COLO668 (cell line): ENCODE measurements around the gene C1orf35.

Source experiments
- DNase-seq: peaks from one replicate; lab custom pipeline; 2025; ENCODE audit not compliant: unreplicated experiment; lab: John Stamatoyannopoulos, UW

Gene C1orf35

DNA sequence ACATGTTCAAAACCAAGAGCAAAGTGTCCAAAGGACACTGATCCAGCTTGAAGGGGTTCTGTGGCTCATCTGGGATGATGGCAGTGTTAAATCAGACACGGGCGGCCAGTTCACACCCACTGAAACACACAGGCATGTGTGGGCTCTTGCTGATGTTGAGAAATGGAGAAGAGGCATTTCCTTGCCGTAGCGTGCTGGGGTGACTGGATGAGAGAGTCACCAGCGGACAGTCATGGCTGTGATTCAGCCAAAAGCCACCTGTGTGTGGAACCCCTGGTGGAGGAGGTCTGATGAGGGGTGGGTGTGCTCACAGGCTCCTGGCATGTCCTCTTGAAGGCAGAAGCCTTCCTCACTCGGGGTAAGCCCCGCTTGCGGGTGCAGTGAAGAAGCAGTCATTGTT lies 7.2 kb downstream of the C1orf35 start:
- DNase-seq: no peak

DNA sequence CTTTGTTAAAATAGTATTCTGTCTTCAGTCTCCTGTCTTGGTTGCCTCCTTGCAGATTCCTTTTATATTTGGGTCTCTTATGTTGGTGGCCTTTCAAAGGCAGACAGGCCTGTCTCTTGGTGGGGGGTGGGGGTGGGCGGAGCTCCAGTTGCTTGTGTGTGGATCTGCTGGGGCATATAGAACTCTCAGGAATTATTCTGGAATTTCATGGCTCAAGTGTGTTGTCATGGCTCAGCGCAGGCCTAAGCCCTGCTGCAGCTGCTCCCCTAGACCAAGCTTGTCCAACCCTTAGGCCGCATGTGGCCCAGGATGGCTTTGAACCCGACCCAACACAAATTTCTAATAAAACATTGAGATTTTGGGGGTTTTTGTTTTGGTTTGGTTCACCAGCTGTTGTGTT lies 8.0 kb downstream of the C1orf35 start:
- DNase-seq: no peak

DNA sequence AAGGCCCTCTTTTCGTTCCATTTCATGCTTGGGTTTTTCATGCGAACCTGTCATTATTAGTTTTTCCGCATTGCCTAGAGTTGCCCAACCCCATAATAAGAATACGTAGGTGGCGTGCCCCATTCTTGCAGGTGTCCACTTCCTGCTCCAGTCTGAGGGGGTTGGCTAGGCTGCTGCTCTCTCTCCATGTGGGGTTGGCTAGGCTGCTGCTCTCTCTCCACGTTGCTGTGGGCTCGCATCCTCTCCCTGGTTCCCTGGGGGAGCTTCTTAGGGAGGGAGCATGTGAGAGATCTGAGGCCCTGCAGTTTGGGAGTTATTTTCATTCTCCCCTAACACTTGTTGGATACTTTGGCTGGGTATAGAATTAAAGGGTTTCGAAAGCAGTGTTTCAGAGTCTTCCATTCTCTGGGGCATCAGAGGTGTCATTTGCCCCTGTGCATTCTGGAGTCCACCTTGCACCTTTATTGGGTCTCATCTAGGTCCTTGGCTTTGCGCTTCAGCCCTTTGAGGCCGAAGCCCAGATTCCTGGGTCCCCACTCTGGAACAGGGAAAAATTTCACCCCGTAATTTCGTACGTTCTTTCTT lies 8.6 kb downstream of the C1orf35 start:
- no peak for DNase-seq

DNA sequence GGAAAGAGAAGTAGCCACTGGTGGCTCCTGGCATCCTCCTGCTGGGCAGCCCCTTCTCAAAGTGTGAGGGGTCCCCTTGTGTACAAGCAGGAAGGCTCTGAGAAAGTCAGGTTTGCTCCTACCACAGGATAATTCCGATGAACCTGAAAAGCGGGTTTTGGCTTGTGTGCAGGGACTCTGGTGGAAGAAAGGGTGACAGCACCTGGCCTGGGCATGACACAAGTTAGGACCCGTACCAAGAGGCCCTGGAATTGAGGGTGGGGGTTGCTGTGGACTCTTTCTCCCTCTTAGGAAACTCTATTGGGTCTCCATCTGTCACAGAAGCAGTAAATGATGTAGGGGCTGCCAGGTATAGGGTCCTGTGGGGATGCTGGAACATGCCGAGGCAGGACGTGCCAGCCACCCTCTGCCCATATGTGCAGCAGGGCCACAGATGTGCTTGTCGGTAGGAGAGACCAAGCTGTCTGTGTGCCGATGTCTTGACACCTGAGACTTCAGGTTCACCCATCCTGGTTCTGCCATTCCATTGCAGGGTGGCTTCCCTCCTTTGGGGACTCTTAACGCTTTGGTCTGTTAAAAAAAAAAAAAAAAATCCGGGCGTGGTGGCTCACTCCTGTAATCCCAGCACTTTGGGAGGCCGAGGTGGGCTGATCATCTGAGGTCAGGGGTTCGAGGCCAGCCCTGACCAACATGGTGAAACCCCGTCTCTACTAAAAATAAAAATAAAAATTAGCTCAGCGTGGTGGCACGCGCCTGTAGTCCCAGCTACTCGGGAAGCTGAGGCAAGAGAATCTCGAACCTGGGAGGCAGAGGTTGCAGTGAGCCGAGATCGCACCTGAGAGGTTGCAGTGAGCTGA lies 9.8 kb downstream of the C1orf35 start:
- no peak for DNase-seq

DNA sequence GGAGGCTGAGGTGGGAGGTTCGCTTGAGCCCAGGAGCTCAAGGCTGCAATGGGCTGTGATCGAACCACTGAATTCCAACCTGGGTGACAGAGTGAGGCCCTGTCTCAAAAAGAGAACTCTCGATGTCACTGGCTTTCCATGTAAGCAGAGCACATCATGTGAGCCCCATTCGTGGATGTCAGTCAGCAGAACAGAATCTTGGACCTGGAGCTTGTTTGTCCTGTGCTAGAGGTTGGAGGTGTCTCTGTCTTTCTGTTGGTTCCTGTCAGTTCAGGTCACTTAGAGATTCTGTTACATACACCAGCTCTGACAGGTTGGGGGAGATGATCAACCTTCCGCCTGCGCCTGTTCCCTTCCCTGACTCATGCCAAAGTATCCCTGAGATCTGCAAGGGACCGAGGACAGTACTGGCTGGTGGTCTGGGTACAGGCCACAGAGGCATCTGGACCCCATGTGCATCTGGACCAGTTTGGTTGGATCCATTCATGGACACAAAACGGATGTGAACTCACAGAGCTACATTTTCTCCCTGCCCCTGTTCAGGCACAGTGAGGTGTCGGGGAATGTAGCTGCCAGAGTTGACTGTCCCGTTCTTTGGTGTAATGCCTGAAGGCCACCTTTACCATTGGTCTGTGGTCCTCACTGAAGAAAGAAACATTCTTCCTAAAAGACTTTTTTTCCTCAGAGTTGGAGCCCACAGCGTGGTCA lies 10.6 kb downstream of the C1orf35 start:
- no peak for DNase-seq

DNA sequence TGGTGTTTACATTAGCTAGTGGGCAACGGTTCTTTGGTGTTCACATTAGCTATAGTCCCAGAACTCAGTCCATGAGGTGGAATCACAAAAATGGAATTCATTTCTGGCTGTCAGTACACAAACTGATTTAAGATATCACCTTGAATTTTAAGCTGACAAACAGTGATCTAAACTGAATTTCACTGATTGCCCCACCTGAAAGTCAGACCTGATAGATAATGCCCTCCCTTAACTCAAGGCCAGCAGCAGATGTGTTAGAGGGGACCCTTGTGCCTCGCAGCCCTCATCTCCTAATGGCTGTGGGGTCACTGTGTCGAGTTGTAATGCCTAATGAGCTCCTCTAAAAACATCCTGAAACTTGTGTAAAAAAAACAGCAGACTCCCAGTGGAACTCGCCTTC lies 12.0 kb downstream of the C1orf35 start:
- no peak for DNase-seq

DNA sequence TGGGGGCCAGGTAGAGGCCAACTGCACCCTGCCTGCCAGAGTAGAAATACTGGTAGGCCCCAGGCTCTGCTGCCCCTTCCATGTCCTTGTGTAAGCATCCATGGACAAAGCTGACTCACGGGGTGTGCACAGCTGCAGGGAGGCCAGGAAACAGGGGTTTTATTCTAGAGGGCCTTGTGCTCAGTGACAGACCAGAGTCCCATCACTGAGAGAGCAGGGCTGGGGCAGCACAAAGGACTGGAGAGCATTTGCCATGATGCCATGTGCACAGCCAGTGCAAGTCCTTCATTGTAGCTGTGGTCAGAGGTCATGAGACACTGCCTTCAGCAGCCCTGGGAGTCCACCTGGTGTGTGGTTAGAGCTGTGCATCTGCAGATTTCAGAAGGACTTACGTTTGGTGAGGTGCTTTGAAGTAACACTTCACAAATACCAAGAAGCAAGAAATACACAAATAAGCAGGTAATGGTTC lies 12.5 kb downstream of the C1orf35 start:
- DNase-seq: peak; percentile 45

DNA sequence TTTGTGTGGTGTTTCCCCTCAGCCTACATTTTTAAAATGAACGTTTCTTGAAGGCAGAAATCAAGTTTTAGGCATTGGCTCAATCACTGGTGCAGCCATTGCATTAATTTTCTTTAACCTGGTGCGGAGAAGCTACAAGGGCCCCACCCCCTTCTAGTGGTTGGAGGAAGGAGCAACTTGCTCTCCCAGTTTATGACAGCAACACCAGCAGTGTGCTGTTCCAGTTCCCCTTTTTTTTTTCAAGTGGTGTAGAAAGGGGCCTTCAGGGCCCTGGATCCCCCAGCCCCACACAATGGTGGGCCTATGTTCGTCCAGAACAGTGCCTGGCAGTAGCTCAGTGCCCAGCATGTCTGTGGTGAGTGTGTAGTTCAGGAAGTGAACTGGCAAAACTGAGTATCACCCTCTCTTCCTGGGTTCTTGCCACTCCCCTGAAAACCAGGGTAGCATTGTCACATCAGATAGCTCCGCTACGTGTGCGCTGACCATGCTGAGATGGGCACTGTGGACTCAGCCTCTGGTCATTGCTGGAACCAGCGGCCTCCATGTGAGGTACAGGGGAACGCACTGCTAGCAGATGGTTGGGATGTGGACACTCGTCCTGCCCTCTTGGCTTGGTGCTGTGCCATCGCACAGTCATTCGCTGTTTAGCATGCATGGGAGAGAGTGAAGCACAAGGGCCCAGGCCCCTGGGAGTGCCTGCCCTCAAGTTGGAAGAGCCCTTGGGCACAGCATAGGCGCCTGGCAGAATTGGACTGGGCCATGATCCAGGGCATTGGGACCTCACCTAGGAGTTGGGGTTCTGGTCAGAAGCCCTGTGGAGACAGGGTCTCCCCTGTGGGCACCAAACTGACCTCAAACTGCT lies 13.4 kb downstream of the C1orf35 start:
- DNase-seq: no peak

DNA sequence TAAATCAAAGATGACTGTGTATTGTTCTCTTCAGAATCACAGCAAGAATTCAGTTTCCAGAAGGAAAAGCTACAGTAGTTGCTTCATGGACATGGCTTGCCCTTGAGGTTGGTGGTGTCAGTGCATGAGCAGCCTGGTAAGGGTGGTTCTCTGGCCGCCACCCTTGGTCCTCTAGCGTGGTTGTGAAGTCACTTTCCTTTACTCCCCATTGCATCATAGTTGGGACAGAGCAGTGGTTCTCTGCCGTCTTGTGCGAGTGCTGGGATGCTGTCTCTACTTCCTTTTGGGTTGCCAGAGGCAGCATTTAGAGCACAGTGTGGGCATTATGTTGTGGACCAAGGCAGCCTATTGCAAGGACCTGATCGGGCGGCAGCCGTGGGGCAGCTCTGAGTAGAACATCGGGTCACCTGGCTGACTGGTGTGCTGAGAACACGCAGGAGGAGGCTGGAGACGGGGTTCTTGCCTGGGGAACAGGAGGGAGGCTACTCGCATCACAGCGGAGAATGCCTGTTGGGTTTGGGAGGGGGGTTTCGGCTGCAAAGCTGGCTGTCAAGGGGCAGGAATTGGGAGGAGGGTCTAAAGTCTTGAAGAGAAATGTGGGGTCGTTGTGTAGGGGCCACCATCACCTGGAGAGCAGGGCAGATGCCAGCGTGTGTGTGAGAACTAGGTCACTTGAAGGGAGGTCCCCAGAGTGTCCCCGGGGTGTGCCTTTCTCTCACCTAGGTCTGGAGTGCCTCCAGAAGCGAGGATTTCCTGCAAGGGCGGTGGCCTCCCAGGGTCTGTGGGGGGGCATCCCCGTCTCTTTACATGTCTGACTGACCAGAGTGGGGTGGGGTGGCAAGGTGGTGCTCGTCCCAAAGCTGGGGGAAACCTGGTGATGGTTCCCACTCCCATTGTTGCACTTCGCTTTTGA lies 14.3 kb downstream of the C1orf35 start:
- no peak for DNase-seq

DNA sequence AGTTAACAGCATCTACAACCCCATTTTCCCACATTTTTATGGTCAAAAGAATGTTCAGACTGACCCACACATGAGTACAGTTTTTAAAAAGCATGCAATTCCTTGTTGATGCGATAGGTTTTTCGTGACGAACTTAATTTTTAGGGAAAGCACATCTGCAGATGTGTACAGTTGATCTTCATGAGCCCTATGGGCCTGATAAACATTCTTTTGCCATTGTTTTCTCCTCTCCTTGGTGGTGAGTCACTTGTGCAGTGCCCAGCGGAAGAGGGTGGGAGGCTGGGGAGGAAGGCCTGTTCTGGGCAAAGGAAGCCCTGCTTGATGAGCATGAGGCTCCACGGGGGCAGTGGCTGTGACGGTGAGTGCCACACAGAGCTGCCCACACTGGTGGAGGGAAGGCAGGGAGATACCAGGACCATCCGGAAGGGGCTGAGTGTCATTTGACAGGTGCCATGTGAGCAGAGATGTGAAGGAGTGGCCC lies 15.3 kb downstream of the C1orf35 start:
- DNase-seq: no peak

DNA sequence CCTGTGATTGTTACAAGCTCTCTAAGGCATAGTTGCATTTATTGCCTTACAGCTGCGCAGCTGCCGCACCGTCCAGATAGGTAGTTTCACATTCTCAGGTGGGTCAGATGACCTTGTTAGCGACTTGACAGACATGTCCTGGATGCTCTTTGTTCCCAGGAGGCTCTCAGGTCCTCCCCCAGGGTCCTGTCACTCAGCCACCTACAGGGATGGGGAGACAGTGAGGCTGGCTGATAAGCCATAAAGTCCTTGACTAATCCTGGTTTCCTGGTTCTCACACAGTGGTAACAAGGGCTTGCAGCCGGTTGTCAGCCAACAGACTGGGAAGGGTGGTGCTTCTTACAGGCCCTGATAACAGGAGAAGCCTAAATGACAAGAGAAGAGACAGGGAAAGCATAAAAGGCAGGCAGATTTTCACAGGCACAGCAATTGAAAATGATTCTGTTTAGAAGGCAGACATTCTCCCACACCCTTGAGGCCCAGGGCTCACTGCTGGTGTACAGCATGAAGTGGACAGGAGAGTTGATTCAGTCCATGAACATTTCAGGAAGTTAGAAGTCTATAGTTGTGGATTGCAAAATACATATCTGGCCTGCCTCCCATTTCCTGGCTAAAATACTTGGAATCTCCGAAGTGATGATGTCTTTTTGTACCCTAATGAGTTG lies 17.7 kb downstream of the C1orf35 start:
- DNase-seq: peak; percentile 25

DNA sequence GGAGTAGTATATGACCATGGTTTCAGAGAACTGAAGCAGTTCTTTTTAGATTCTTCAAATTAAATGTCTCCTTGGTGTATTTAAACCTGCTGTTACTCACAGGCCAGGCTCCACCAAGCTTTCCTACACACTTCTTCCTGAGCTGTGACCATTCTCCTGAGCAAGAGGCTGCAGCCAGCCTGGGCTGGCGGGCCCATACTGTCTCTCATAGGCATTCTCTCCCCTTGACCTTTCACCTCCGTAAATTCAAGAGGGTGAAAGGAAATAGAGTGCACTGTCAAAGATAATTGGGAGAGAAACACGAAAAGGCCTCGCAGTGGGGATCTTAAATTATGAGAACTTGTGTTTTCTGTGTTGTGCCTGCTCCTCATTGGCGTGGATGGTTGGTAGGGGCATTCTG lies 18.3 kb downstream of the C1orf35 start:
- DNase-seq: no peak

DNA sequence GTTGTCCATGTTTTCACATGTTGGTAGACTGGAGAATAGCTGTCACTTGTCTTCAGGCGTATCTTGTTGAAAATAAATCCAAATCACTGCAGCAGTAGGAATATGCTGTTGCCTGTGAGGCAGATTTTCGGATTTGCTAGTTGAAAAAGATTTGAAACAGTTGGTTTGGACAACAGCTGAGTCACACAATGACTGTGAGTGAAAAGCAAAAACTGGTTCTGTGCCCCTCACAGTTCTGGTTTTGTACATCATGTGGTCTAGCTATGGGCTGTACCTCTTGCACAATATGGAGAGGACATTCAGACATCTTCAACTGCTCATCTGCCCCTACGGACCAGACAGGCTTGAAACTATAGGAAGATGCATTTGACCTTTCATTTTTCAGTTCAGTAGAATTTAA lies 18.8 kb downstream of the C1orf35 start:
- DNase-seq: no peak

DNA sequence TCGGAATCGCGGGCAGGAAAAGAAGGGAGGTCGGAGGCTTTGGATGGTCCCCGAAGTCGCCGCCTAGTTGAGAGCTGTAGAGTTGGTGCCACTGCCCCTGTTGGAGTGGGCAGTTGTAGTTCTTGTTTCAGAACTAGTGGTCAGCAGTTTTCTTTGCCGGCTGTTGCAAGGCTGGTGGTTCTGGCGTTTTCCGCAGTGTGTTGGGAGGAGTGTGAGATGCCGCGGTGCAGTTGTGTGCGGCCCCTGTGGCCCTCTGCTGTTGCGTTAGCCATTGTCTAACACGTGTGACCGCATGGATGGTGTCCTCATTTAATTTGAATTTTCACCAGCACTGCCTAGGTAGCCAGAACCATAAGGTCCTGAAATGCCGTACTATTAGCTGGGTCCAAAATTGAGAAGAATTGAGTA lies 19.2 kb downstream of the C1orf35 start:
- peak; percentile 28 for DNase-seq

DNA sequence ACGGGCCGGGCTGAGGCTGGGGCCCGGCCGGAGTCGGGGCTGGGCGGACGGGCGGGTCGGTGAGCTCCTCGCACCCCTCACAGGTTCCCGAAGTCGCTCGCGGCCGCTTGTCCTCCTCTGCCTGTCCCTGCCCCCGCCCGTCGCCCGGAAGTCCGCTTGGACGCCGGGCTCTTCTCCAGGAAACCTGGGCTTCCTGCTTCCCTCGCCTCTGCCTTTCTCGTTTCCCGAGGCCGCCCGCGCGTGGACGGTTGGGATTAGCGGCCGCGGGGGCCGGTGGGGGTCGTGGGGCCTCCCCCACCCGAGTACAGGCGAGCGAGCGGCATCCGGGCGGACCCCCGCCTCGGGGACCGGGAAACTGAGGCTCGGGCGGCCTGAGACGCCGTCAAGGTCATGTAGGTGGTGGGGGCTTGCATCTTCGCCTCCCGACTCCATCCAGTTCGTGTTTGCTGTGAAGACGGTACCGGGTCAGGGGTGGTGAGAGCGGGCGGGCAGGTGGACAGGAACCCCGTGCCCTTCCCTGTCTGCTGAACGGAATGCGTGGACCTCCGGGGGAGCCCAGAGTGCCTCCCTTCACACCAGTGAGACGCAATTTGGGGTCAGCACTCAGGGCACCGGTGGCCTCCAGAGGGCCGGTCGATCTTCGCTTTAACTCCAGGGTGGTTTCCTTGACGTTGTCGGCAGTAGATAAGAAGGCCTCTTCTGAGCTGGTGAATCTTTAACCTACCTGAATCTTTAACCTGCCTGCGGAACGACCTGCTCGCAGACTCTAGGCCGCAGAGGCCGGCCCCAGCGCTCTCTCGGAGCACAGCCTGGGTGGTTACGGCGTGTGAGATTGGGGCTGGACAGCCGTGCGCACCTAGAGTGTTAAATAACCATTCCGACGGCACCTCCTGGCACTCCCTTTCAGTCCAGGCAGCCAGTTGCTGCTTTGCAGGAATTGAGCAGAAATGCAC lies 19.9 kb downstream of the C1orf35 start:
- peak; percentile 64 for DNase-seq

DNA sequence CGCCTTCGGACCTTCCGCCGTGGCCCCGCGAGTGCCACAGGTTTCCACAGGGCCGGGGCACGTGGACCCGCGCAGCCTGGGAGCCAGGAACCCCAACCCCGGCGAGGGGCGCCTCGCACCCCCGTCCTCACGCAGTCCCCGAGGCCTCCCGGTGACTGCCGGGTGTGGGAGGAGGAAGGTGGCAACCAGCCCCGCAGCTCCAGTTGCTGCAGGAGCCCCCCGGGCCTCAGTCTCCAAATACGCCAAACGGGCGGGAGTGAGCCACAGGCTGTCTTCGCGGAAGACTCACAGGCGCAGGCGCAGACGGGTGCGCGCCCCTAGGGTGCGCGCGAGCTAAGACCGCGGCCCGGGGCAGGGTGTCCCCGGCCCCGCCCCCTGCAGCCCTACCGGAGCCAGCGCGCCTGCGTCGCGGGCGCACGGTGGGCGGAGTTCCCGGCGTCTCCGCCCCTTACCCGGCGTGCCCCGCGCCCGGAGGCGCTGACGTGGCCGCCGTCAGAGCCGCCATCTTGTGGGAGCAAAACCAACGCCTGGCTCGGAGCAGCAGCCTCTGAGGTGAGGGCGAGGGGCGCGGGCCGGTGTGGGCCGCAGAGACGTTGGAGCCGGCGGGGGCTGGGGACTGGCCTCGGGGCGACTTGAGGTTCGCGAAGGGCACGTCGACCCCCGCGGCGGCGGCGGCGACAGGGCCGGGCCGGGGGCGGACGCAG lies 20.8 kb downstream of the C1orf35 start, which contains the start of gene ARF1:
TSS of gene ARF1 (plus strand) at position 495 of the 704 bp plus-strand sequence. CDS start 14,407 bp downstream, outside the sequence.
- peak; percentile 98 for DNase-seq

DNA sequence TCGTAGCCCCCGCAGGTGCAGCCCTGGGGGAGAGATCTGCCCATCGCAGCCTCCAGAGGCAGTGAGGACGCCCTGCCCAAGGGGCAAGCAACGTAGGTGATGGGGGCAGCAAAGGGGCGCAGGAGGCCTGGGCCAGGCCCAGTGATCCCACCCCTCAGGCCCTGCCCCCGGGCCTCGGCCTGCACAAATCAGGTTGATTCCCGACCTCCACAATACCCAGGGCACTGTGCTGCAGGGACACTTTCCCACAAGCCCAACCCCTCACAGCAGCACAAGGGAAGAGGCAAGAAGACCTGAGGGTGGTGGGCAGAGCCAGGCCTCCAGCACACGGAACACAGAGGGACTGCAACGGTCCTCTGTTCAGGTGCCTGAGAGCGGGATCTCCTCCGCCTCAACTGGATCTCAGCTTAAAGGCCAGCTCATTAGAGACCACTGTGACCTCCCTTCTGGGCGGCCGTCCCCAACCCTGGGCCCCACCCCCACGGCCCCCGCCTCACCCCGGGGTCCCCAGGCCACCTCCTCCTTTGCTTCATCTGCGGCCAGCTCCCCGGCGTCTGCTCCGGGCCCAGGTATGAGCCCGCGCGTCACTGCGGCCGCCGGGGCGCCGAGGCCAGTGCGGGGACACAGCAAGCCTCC lies 21.4 kb downstream of the C1orf35 start:
- peak; percentile 45 for DNase-seq
